Activated naive CD8-positive, alpha-beta T cell treated with anti-CD3 and anti-CD28 coated beads, Interleukin-2, amount 10 ng/mL, durations not matched to agents 7 days and 5 days (primary cell): ENCODE results near the gene FBXO15. TPM values are rescaled to one million over a fixed set of nuclear protein-coding genes. Genes with fewer than 3 reads are reported as not detected.

Source experiments
- ATAC-seq: fragments of 150-1000 bp; cut with Tn5 transposase; one replicate; pipeline ENCODE4 v1.10.0; 2021; ENCODE audit warnings: low read depth, moderate library complexity
- POLR2A ChIA-PET: fragments of 350-600 bp; sonication (Branson Sonifier 250); formaldehyde crosslinking; loops from one replicate; lab custom pipeline; 2021; ENCODE audit warnings: antibody characterized with exemption; lab: Charles Lee
- DNase-seq: peaks from one replicate; pipeline ENCODE4 v3.0.0; 2021
- H3K27ac Mint-ChIP-seq: one replicate; pipeline ENCODE4 v1.8.0; 2022; ENCODE audit warnings: mild to moderate bottlenecking, mixed read lengths
- H3K27me3 Mint-ChIP-seq: one replicate; pipeline ENCODE4 v1.8.0; 2022; ENCODE audit warnings: mild to moderate bottlenecking, moderate library complexity, mixed read lengths
- H3K36me3 Mint-ChIP-seq: one replicate; pipeline ENCODE4 v1.8.0; 2021; ENCODE audit warnings: mild to moderate bottlenecking, mixed read lengths
- H3K4me1 Mint-ChIP-seq: one replicate; pipeline ENCODE4 v1.8.0; 2021; ENCODE audit warnings: mixed read lengths
- H3K4me3 Mint-ChIP-seq: one replicate; pipeline ENCODE4 v1.8.0; 2022; ENCODE audit warnings: mild to moderate bottlenecking, moderate library complexity, mixed read lengths
- H3K9me3 Mint-ChIP-seq: one replicate; pipeline ENCODE4 v1.8.0; 2021; ENCODE audit warnings: mixed read lengths
- total RNA-seq, 2 experiments: library from RNA; stranded (reverse); gene quantifications; one replicate each; pipeline ENCODE4 v1.2.3, GENCODE V29; 2021

Gene FBXO15
- total RNA-seq, 2 experiments from 2014 or later = 2.0 to 2.1 TPM

- H3K4me1 Mint-ChIP-seq = peaks cover 35% of the 10 kb centered on the region
- DNase-seq (no peak), ATAC-seq (peak; percentile 37)
- H3K36me3 Mint-ChIP-seq = peaks cover 1% of the 10 kb centered on the region
- H3K4me3 Mint-ChIP-seq = peak overlapping the region; percentile 9
- no peak overlapping the region for H3K27ac Mint-ChIP-seq
- POLR2A ChIA-PET = interaction anchor here (1.0 kb wide), 1 partner anchor 20 kb away, joined by 3 read pairs; no protein-coding TSS in a partner anchor
- H3K9me3 Mint-ChIP-seq = peaks cover 1% of the 10 kb centered on the region
- H3K27me3 Mint-ChIP-seq = no peaks in the 10 kb centered on the region
These were observed 84.6 kb downstream of the FBXO15 start for GRCh38 chr18:74063023-74063422.

DNA sequence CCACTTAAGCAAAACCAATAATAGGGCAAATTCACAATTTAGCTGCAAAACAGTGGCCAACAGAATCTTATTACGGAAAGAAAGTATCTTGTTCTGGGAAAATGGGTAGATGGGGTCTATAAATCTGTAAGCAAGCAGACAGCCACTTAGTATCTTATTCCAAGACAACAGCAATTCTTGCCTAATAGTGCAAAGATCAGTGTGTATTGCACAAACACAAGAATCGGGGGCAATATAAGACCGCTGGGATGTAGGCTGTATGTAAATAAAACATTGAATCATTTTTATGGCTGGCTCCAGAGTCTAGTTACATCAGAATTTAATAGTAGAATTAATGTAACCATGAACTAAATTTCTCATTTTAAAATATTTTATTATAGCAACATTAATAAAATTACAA is 85.6 kb downstream of the FBXO15 start:
- POLR2A ChIA-PET = no interaction called here
- ATAC-seq = no peak
- Mint-ChIP-seq H3K4me1 (peaks cover 35% of the 10 kb centered on the region), H3K27ac (no peak overlapping the region), H3K4me3 (no peak overlapping the region), H3K36me3 (peaks cover 1% of the 10 kb centered on the region), H3K9me3 (peaks cover 4% of the 10 kb centered on the region), H3K27me3 (no peaks in the 10 kb centered on the region)
- DNase-seq = no peak

GRCh38 chr18:74060579-74060978 is 87.1 kb downstream of the FBXO15 start:
- ATAC-seq (no peak), DNase-seq (no peak)
- Mint-ChIP-seq H3K27me3 (no peaks in the 10 kb centered on the region), H3K36me3 (peaks cover 6% of the 10 kb centered on the region), H3K27ac (no peak overlapping the region), H3K4me3 (no peak overlapping the region), H3K4me1 (peaks cover 29% of the 10 kb centered on the region), H3K9me3 (peaks cover 8% of the 10 kb centered on the region)
- POLR2A ChIA-PET = no interaction called here

DNA sequence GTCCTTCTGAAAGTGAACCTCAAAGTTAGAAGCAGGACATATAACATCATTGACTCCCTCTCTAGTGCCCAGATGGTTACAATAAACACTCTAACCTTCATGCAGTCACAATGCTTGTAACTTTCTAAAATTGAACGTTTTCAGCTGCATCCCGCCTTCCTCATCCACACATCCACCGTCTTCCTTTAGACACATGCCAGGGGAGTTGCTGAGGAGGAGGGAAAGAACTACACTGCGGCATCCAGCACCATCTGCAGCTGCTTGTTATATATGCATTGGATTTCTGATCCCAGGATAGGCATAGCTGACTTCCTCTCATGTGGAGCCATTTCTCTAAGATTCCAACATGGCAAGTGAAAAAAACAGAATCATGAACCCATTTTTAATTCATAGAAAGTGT is 96.8 kb downstream of the FBXO15 start:
- ATAC-seq (no peak), DNase-seq (no peak)
- Mint-ChIP-seq H3K27me3 (peaks cover 3% of the 10 kb centered on the region), H3K4me1 (peaks cover 2% of the 10 kb centered on the region), H3K9me3 (peaks cover 11% of the 10 kb centered on the region), H3K36me3 (peaks cover 11% of the 10 kb centered on the region), H3K27ac (no peak overlapping the region), H3K4me3 (no peak overlapping the region)
- POLR2A ChIA-PET = no interaction called here

DNA sequence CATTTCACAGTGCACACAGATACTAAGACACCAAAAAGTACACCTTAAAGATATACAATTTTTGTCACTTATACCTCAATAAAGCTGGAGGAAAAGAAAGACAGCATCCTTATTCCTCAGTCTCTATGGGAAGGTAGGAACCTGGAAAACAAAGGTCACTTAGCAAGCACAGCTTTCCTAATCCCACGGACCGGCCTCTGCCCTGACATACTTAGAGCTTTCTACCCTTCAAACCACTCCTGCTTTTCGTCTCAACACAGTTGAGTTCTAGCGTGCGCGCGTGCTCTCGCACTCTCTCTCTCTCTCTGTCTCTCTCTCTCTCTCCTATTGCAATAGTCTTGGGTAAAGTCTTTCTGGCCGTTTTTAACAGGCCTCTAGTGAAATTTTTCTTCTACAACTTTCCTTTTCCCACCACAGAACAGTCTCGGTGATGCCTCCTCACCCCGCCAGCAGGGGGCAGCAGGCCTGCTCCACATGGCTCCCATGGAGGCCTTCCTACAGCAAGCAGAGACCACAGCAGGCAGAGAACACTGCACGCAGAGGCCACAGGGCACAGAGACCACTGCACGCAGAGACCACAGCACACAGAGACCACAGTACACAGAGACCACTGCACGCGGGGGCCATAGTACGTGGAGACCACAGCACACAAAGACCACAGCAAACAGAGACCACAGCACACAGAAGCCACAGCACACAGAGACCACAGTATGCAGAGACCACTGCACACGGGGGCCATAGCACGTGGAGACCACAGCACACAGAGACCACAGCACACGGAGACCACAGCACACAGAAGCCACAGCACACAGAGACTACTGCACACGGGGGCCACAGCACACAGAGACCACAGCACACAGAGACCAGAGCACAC is 106.9 kb downstream of the FBXO15 start:
- Mint-ChIP-seq H3K4me3 (no peak overlapping the region), H3K36me3 (no peaks in the 10 kb centered on the region), H3K9me3 (no peaks in the 10 kb centered on the region), H3K27me3 (no peaks in the 10 kb centered on the region), H3K27ac (no peak overlapping the region), H3K4me1 (no peaks in the 10 kb centered on the region)
- POLR2A ChIA-PET = no interaction called here
- DNase-seq (peak; percentile 65), ATAC-seq (peak; percentile 81)

DNA sequence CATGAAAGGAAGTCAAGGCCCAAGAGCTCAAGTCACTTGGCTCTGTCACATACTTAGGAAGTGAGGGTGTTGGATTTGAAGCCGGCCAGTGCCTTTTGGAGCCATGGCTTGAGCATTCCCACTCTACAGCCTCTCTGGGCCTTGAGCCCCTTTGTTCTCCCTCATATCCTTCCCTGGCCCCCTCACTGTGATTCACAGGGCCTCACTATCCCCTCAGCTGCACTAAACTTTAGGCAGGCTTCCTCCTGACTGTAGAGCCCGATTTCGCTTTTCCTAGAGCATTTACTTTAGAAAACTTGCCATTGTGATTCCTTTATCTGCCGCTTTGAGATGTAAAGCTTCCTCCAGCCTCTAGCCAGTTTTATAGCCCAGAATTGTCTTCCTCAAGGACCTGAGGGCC is 107.6 kb downstream of the FBXO15 start:
- no peaks in the 10 kb centered on the region for H3K4me1 Mint-ChIP-seq
- DNase-seq (no peak), ATAC-seq (no peak)
- H3K27me3 Mint-ChIP-seq = no peaks in the 10 kb centered on the region
- no peaks in the 10 kb centered on the region for H3K9me3 Mint-ChIP-seq
- no peak overlapping the region for H3K4me3 Mint-ChIP-seq
- no peak overlapping the region for H3K27ac Mint-ChIP-seq
- no peaks in the 10 kb centered on the region for H3K36me3 Mint-ChIP-seq
- POLR2A ChIA-PET = no interaction called here

GRCh38 chr18:74029161-74029560 is 118.5 kb downstream of the FBXO15 start:
- H3K4me3 Mint-ChIP-seq = no peak overlapping the region
- POLR2A ChIA-PET = no interaction called here
- no peaks in the 10 kb centered on the region for H3K9me3 Mint-ChIP-seq
- H3K36me3 Mint-ChIP-seq = no peaks in the 10 kb centered on the region
- no peak for DNase-seq
- no peak overlapping the region for H3K27ac Mint-ChIP-seq
- ATAC-seq = no peak
- H3K27me3 Mint-ChIP-seq = peaks cover 2% of the 10 kb centered on the region
- peaks cover 1% of the 10 kb centered on the region for H3K4me1 Mint-ChIP-seq

Other genes with a start within 250 kb of the FBXO15 start
- gene TIMM21, start 689 bp upstream of the FBXO15 start, total RNA-seq = 10 to 100 TPM; 27.3 to 30.8 TPM
- gene CYB5A, start 144.1 kb upstream of the FBXO15 start, total RNA-seq = 10 to 100 TPM; 30.9 to 31.0 TPM
- not detected for gene C18orf63, start 168.0 kb upstream of the FBXO15 start, total RNA-seq